Left hindlimb (tissue), 1 donor: ENCODE results near the gene HLA-DPB1.

ENCODE experiments used
- DNase-seq: peaks from one replicate; pipeline ENCODE4 v3.0.0-alpha.2; 2018

HLA-DPB1 gene

GRCh38 chr6:33105386-33105785 lies 29.6 kb downstream of the HLA-DPB1 start:
- DNase-seq: no peak

DNA sequence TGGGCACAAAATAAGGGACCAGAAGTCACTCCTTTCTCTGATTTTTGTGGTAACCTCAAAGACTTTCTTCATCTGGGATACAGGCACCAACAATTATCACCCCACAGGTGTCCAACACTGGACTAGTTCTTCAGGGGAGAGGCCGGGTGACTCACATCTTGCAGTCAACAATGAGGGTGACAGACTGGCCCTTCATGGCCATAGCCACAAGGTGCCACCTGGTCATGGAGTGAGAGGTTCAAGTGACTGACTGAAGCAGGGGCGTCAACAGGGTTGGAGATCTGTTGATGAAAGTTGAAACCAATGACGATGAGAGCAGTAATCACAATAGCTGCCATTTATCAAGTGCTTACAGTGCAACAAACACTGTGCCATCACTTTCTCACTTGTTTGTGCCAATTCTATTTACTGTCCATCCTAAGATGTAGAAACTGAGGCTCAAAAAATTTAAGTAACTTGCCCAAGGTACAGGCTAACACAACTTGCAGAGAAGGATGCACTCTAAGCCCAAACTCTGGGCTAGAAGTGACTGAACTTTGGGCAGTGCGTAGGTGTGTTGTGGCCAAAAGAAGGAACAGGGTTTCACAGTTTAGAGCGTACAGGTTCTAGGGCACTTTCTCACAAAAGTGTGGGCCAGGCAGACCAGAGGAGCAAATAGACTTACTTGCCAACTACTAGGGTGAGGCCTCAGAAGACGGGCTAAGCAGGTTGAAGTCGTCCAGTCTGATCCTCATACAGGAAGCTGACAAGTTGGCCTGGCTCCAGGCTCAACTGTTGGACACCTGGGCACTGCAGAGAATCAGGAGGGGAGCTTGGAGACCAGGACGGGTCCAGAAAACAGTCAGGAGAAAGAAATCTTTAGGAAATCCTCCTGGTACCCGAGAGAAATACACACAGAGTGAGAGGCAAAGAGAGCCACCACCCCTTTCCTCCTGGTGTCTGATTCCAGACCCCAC lies 30.4 kb downstream of the HLA-DPB1 start:
- DNase-seq: no peak

DNA sequence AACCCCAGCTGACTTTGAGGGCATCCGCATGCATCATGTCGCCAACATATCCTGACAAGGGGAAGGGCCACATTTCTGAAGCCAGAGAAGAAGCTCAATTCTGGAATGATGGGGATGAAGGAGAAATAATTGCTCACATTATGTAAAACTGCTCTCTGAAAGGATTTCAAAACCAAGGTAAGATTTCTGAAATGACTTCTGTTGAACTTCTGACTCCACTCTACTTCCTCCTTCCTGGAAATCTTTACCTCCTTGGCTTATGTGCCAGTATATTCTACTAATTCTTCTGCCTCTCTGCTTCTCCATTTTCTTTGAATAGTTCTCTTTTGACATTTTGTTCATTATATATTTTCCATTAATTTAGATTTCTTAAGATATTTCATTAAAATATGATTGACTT lies 31.9 kb downstream of the HLA-DPB1 start:
- DNase-seq: no peak

GRCh38 chr6:33108307-33108706 lies 32.5 kb downstream of the HLA-DPB1 start:
- no peak for DNase-seq

- DNase-seq: no peak
Measured at GRCh38 chr6:33112148-33112547, 36.4 kb downstream of the HLA-DPB1 start.

DNA sequence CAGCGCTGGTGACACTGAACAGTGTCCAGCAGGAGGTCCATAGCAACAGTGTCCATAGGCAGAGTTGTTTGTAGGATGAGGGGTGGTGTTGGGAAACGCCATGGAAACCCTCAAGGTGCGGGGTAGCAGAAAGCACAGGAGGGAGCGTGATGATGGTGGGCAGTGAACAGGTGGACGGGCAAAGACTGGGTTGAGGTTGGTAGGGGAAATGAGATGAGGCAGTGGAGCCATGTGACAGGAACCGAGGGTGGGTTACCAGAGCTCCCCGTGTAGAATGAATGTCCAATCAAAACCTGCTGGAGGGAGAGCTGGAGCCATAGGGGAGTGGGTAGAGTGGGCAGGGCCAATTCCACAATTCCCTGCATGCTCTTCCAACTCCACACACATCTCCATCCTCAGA lies 38.0 kb downstream of the HLA-DPB1 start:
- DNase-seq: no peak

GRCh38 chr6:33114406-33114805 lies 38.6 kb downstream of the HLA-DPB1 start:
- no peak for DNase-seq

GRCh38 chr6:33116417-33116816 lies 40.6 kb downstream of the HLA-DPB1 start:
- DNase-seq: no peak

GRCh38 chr6:33116841-33117711 lies 41.3 kb downstream of the HLA-DPB1 start:
- DNase-seq: no peak

DNA sequence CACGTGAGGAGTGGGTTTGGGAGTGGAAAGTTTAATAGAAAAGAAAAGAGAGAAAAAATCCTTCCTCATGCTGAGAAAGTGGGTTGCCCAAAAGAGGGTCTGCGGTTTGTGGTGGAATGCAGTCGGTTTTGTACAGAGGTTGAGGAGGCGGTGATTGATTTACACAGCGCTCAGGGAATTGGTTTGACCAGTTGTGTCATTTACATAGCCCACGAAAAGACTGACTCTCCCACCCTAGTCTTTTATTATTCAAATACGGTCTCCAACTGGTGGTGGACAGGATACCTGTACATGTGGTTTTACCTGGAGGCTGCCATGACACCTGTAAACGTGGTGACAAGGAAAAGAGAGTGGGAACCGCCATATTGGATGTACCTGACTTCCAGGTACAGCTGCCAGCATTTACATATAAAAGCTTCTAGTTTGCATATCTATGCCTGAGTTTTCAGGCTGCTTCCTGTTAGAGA lies 42.1 kb downstream of the HLA-DPB1 start:
- no peak for DNase-seq

GRCh38 chr6:33118525-33119123 lies 42.8 kb downstream of the HLA-DPB1 start:
- DNase-seq: no peak

- DNase-seq: no peak
Measured at GRCh38 chr6:33120001-33120400, 44.2 kb downstream of the HLA-DPB1 start.

DNA sequence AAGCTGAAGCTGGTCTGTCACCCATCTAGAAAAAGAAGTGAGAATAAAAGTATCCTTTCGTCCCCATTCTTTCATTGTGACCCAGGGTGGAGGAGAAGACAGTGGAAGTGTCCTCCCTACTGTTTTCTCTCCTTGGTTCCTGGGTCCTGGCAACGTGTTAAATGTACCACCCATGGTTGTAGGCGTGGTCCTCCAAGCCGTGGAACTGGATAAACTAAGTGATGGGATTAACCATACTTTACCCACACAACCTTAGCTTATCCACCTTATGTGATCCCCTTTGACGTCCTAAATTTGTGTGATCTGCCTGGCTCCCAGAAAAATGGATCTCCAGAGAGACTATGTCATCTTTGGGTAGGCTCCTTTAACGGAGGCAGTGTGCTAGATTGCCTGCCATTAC lies 47.4 kb downstream of the HLA-DPB1 start:
- DNase-seq: no peak

DNA sequence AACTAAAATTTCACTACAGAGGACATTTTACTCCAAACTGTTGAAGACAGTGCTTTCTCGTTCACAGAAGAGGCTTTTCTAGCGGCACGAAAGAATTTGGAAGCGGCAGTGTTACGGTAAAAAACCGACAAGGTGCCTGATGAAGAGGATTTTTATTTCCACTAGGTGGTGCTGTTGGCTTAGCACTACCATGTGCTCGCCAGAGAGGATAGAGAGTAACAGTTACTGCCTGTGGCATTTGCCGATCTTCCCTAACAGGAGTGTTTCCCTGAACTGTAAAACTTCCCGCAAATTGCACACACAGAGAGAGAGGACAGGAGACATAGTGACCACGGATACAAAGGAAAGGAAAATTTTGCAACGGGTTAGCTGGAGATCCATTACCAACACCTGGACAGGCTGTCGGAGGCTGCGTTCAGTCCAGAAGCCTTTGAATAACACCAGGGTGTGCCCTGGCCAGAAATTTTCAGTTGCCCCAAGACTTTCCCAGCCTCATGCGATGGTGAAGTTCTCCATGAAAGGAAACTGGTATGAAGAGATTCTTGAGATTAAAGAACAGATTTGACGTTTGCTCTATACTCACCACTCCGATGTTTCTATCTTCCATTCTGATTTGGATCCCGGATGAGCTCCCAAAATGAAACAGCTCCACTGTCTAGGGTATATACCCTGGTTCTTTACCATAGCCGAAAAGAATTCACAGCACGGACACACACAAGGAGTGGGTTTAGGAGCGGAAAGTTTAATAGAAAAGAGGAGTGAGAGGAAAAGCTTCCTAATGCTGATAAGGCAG lies 48.1 kb downstream of the HLA-DPB1 start:
- no peak for DNase-seq

DNA sequence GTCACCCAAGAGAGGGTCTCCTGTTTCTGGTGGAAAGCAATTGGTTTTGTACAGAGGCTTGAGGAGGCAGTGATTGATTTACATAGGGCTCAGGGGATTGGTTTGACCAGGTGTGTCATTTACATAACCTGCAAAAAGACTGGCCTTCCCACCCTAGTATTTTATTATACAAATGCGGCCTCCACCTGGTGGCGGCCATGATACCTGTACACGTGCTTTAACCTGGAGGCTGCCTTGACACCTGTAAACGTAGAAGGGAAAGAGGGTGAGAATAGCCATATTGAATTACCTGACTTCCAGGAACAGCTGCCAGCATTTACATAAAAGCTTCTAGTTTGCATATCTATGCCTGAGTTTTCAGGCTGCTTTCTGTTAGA lies 48.7 kb downstream of the HLA-DPB1 start:
- DNase-seq: no peak

GRCh38 chr6:33124947-33125346 lies 49.2 kb downstream of the HLA-DPB1 start:
- DNase-seq: no peak

DNA sequence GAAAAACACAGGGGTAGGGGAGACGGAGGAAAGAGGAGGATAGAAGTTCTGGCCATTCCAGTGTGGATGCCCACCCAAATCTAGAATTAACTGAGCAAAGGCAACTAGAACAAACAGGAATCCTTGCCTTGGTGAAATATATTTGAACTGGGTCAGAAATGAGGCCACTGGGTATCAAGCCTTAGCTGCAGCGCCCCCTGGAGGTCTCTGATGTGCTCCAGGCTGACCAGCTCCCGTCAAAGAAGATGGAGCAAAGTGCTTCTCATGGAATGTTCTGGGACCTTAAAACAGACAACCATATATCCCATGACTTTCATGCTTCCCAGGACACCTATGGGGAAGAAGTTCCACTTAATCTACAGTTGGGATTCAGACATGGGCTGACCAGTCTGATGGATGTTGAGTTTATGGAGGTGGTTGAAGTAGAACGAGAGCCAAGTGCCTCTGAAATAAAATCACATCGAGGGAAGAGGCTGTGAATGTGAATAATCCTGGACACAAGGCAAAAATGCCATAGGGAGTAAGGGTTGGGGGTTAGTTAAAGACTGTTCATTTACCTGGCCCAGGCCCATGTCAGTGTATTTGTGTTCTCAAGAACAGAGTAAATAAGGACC lies 50.4 kb downstream of the HLA-DPB1 start:
- no peak for DNase-seq

DNA sequence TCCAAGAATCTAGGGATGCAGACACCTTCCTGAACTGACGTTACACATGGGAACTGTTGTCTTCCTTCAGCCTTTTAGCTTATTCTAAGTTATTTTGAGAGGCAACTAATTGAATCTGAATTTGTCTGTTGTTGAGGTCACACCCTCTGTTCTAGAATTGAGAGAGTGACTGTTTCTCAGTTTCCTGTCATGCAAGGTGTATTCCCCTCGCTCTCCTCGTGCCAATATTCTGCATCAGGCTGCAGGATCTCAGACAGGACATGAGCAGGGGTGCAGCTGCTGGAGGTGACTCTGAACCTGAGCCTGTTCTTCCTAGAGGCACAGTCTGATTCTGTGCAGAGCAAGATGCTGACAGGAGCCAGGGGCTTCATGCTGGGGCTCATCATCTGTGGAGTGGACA lies 52.5 kb downstream of the HLA-DPB1 start:
- no peak for DNase-seq

- no peak for DNase-seq
Measured at GRCh38 chr6:33132081-33132524, 56.3 kb downstream of the HLA-DPB1 start.

DNA sequence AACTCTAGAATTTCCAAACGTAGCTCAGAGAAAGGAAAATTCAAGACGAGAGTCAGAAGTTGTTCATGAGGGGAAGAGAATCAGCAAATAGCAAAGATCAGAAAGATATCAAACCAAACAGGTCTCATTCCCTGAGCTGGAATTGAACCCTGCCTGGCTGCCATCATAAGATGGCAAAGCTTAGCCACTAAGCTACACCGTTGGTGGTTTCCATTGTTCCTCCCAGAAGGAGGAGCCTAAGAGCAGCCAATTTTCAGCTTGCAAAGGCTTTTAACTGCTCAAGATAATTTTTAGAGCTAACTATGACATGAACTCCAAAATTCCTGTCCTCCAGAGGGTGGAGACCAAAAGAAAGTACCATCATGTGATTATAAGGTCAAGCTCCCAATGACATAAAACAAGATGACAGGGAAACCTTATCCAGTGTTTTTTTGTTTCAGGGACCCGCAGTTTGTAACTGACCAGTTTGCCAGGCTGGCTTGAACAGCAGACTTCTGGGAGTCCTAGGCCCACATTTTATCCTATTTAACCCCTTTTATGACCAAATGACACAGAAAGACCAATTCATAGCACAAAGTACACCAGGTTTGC lies 60.6 kb downstream of the HLA-DPB1 start:
- no peak for DNase-seq
